HTERT RPE-1 (cell line): Measurements from ENCODE around the gene MXRA8.

Source experiments
- in situ Hi-C: fragments of 300-500 bp; cut with MboI; formaldehyde crosslinking; loops from 4 replicates; pipeline ENCODE4 v1.14.3; 2020; ENCODE audit warnings: low sequenced_read_pairs

The MXRA8 gene

GRCh38 chr1:1337793-1338147, 20.6 kb downstream of the MXRA8 start:
- in situ Hi-C loops = no loop called here

- in situ Hi-C loops = no loop called here
Measured at GRCh38 chr1:1336931-1337792, 21.2 kb downstream of the MXRA8 start.

- in situ Hi-C loops = no loop called here
Measured at GRCh38 chr1:1336446-1336845, 21.9 kb downstream of the MXRA8 start.

- in situ Hi-C loops = no loop called here
Measured at GRCh38 chr1:1335792-1336248, 22.5 kb downstream of the MXRA8 start.

- in situ Hi-C loops = no loop called here
Measured at GRCh38 chr1:1335283-1335682, 23.1 kb downstream of the MXRA8 start.

GRCh38 chr1:1334835-1335234, 23.5 kb downstream of the MXRA8 start:
- in situ Hi-C loops = no loop called here

GRCh38 chr1:1333551-1334241, 24.7 kb downstream of the MXRA8 start:
- in situ Hi-C loops = no loop called here

- in situ Hi-C loops = no loop called here
Measured at GRCh38 chr1:1332774-1333480, 25.4 kb downstream of the MXRA8 start.

- in situ Hi-C loops = no loop called here
Measured at GRCh38 chr1:1332031-1332755, 26.2 kb downstream of the MXRA8 start.

- in situ Hi-C loops = no loop called here
Measured at GRCh38 chr1:1331068-1331965, 27.0 kb downstream of the MXRA8 start, which contains the start of gene TAS1R3. TSS of gene TAS1R3 (plus strand) at chr1:1331280. CDS start at chr1:1331346, 66 bp downstream.

GRCh38 chr1:1330366-1331067, 27.8 kb downstream of the MXRA8 start:
- in situ Hi-C loops = no loop called here

- in situ Hi-C loops = no loop called here
Measured at GRCh38 chr1:1329304-1330210, 28.8 kb downstream of the MXRA8 start.

GRCh38 chr1:1328254-1328653, 30.1 kb downstream of the MXRA8 start:
- in situ Hi-C loops = no loop called here

GRCh38 chr1:1327291-1327690, 31.1 kb downstream of the MXRA8 start:
- in situ Hi-C loops = no loop called here

- in situ Hi-C loops = no loop called here
Measured at GRCh38 chr1:1326075-1326605, 32.2 kb downstream of the MXRA8 start.

GRCh38 chr1:1325288-1326074, 32.9 kb downstream of the MXRA8 start:
- in situ Hi-C loops = no loop called here
